K562 (cell line): ENCODE measurements around the gene PLEKHA6. TPM values are rescaled to one million over a fixed set of nuclear protein-coding genes. Genes with fewer than 3 reads are reported as not detected.
A peak's percentile ranks its signal among the peaks of the same experiment; 100 is the strongest.

Source experiments
- ADNP ChIP-seq: fragments of 200-800 bp; sonication (Bioruptor generic); IDR thresholded peaks from 2 replicates; pipeline ENCODE4 v1.6.1; 2016; ENCODE audit warnings: missing genetic modification characterization, missing compliant biosample characterization
- ASH1L ChIP-seq: fragments of 450-650 bp; IDR thresholded peaks from 2 replicates; pipeline ENCODE4 v1.6.1; 2018; ENCODE audit warnings: borderline replicate concordance, mild to moderate bottlenecking, low read depth; ENCODE audit not compliant: partially characterized antibody
- ERF ChIP-seq: fragments of 450-650 bp; formaldehyde crosslinking; IDR thresholded peaks from 2 replicates; pipeline ENCODE4 v1.4.0; 2020; ENCODE audit warnings: mild to moderate bottlenecking, mixed read lengths
- GABPB1 ChIP-seq: sonication (generic); formaldehyde crosslinking; IDR thresholded peaks from 2 replicates; pipeline ENCODE4 v1.8.0; 2022; ENCODE audit warnings: mild to moderate bottlenecking, missing genetic modification reagents
- KAT8 ChIP-seq: fragments of 450-650 bp; IDR thresholded peaks from 2 replicates; pipeline ENCODE4 v1.6.1; 2016; ENCODE audit warnings: low read depth, mild to moderate bottlenecking
- MAZ ChIP-seq, 2 experiments: fragments of 450-650 bp in 1 of 2; sonication (generic) in 1 of 2; formaldehyde crosslinking; IDR thresholded peaks in 1 of 2; conservative IDR thresholded peaks in 1 of 2; 2 replicates each; pipeline versions ENCODE4 v1.4.0 to v1.5.0; 2020; ENCODE audit warnings: mild to moderate bottlenecking in 1 of 2, missing genetic modification reagents in 1 of 2
- MYNN ChIP-seq, 2 experiments: sonication (generic); formaldehyde crosslinking in 1 of 2; IDR thresholded peaks; 2 replicates each; pipeline versions ENCODE4 v1.5.0 to v1.6.1; 2016 to 2020; ENCODE audit warnings: antibody characterized with exemption in 1 of 2, missing genetic modification reagents in 1 of 2
- POLR3G ChIP-seq: IDR thresholded peaks from 2 replicates; pipeline ENCODE4 v1.6.1; 2011; ENCODE audit not compliant: insufficient read length, insufficient replicate concordance; ENCODE audit errors: extremely low read depth
- SOX6 ChIP-seq: fragments of 450-650 bp; IDR thresholded peaks from 2 replicates; pipeline ENCODE4 v1.6.1; 2014; ENCODE audit warnings: mild to moderate bottlenecking
- SPI1 ChIP-seq: IDR thresholded peaks from 2 replicates; pipeline ENCODE4 v1.6.1; 2011; ENCODE audit warnings: low read depth, low read length, control low read depth, borderline replicate concordance
- SRF ChIP-seq, 2 experiments: fragments of 250-450, 450-650 bp in 1 of 2; sonication (Bioruptor Pico) in 1 of 2; sonication (generic) in 1 of 2; formaldehyde crosslinking; IDR thresholded peaks; 2 replicates each; pipeline versions ENCODE4 v1.5.0 to v1.5.1; 2020 to 2022; ENCODE audit warnings: mild to moderate bottlenecking in 1 of 2, missing genetic modification reagents in 1 of 2
- SRSF9 ChIP-seq: fragments of 200-400 bp; formaldehyde crosslinking; IDR thresholded peaks from 2 replicates; pipeline ENCODE4 v1.6.1; 2017; ENCODE audit warnings: low read depth, low read length, borderline replicate concordance
- TFAP4 ChIP-seq: sonication (generic); formaldehyde crosslinking; IDR thresholded peaks from 2 replicates; pipeline ENCODE4 v1.8.0; 2022; ENCODE audit warnings: missing genetic modification reagents, mild to moderate bottlenecking, moderate library complexity, borderline replicate concordance
- TRIM24 ChIP-seq, 2 experiments: fragments of 450-650 bp; IDR thresholded peaks; 2 replicates each; pipeline ENCODE4 v1.6.1; 2016
- YY1 ChIP-seq, 3 experiments: IDR thresholded peaks; 2 replicates each; pipeline ENCODE4 v1.6.1; 2011; ENCODE audit warnings: low read length in 2 of 3, mild to moderate bottlenecking in 2 of 3, moderate library complexity in 2 of 3, borderline replicate concordance in 1 of 3, control low read depth in 1 of 3, low read depth in 1 of 3; ENCODE audit not compliant: insufficient read depth in 3 of 3, insufficient replicate concordance in 2 of 3, control insufficient read depth in 1 of 3, insufficient read length in 1 of 3; ENCODE audit errors: extremely low read depth in 1 of 3
- ZBTB11 ChIP-seq, 3 experiments: fragments of 200-800 bp in 1 of 3; fragments of 250-450 bp in 1 of 3; fragments of 450-650 bp in 1 of 3; sonication (Bioruptor Pico) in 1 of 3; sonication (Bioruptor generic) in 1 of 3; formaldehyde crosslinking in 1 of 3; IDR thresholded peaks; 2 replicates each; pipeline versions ENCODE4 v1.6.1 to v1.8.0; 2016 to 2022; ENCODE audit warnings: mild to moderate bottlenecking in 2 of 3, missing genetic modification characterization in 2 of 3, missing compliant biosample characterization in 1 of 3, moderate library complexity in 1 of 3
- ZBTB5 ChIP-seq: fragments of 450-650 bp; IDR thresholded peaks from 2 replicates; pipeline ENCODE4 v1.6.1; 2017; ENCODE audit warnings: antibody characterized with exemption
- ZNF133 ChIP-seq: fragments of 250-450 bp; sonication (Bioruptor Pico); IDR thresholded peaks from 2 replicates; pipeline ENCODE4 v1.4.0; 2020; ENCODE audit warnings: mild to moderate bottlenecking
- ZNF766 ChIP-seq: fragments of 200-800 bp; sonication (Bioruptor generic); conservative IDR thresholded peaks from 2 replicates; pipeline ENCODE4 v1.6.1; 2016; ENCODE audit warnings: missing genetic modification characterization, missing compliant biosample characterization
- ZNF830 ChIP-seq: fragments of 250-450 bp; sonication (Bioruptor Pico); IDR thresholded peaks from 2 replicates; pipeline ENCODE4 v1.5.0; 2021; ENCODE audit warnings: mild to moderate bottlenecking
- polyA plus RNA-seq, 8 experiments: library from polyadenylated mRNA; depleted of rRNA in 4 of 8; stranded (reverse) in 5 of 8; unstranded in 3 of 8; fragments of >200 nt; fragmentation: Nextera tagmentation in 2 of 8; fragmentation: Illumina TruSeq in 1 of 8; extraction: Ambion mirVana in 2 of 8; extraction: Trizol in 1 of 8; gene quantifications; 2 replicates each; pipeline versions ENCODE4 v1.2.1 to v1.2.3, GENCODE V29; 2011 to 2014; ENCODE audit warnings: inconsistent platforms in 1 of 8, missing spikeins in 1 of 8
- total RNA-seq, 7 experiments: library from RNA; depleted of rRNA in 6 of 7; stranded (reverse); fragments of >200 nt in 6 of 7; fragmentation: Illumina TruSeq in 2 of 7; extraction: Trizol in 2 of 7; gene quantifications; 2 replicates each; pipeline versions ENCODE4 v1.2.1 to v1.2.3, GENCODE V29; 2011 to 2021; ENCODE audit warnings: low replicate concordance in 1 of 7

Gene PLEKHA6
- total and polyA plus RNA-seq, 9 of the 15 experiments (the other 6 are each of a cell fraction or from before 2014, with no cell fraction given) = under 0.01 to 0.33 (median 0.01) TPM; not detected in 4

GRCh38 chr1:204177133-204177532, 182.6 kb downstream of the PLEKHA6 start (continued):
- TF ChIP-seq SPI1 = peak; percentile 84; the same call in 1 of the 2 replicates
- TF ChIP-seq KAT8 = no peak
- TF ChIP-seq ZNF766 (CRISPR knock-in tag) = peak; percentile 92
- peak; percentile 73 for TF ChIP-seq SOX6
- TF ChIP-seq MYNN (IDR thresholded peaks at IDR 0.05) = no peak
- TF ChIP-seq MYNN (CRISPR knock-in tag; IDR thresholded peaks at IDR 0.05) = no peak
- TF ChIP-seq ADNP (tag) = no peak
- no peak for TF ChIP-seq ZBTB5
- peak; percentile 83; the same call in 1 of the 2 replicates for TF ChIP-seq TFAP4 (CRISPR knock-in tag)
- no peak for TF ChIP-seq ASH1L
- TF ChIP-seq YY1 (IDR thresholded peaks at IDR 0.05; ENCODE audit: borderline replicate concordance in 1 of 3, control insufficient read depth in 1 of 3, extremely low read depth in 1 of 3, insufficient read depth in 3 of 3, insufficient read length in 1 of 3, insufficient replicate concordance in 2 of 3, low read depth in 1 of 3, low read length in 2 of 3) = no peak
- no peak for TF ChIP-seq ZNF133 (CRISPR knock-in tag)
- peak; percentile 76 to 87 for TF ChIP-seq TRIM24 (IDR thresholded peaks at IDR 0.05)
- TF ChIP-seq MAZ (CRISPR knock-in tag; conservative IDR thresholded peaks at IDR 0.05 in 1 of 2, IDR thresholded peaks at IDR 0.05 in 1 of 2) = peak; percentile 38 to 78; a peak in 3 of 4 replicates
- TF ChIP-seq GABPB1 (CRISPR knock-in tag) = peak; percentile 78
- TF ChIP-seq SRF (CRISPR knock-in tag; IDR thresholded peaks at IDR 0.05) = no peak
- no peak for TF ChIP-seq SRSF9
- no peak for TF ChIP-seq ERF (CRISPR knock-in tag)
- TF ChIP-seq ZBTB11 (CRISPR knock-in tag; IDR thresholded peaks at IDR 0.05) = peak in 1 of 3 experiments; percentile 39; a peak in 1 of 6 replicates
- no peak for TF ChIP-seq POLR3G
- no peak for TF ChIP-seq ZNF830 (CRISPR knock-in tag)
